ENCODE data around the gene BLOC1S1. TPM values are rescaled to one million over a fixed set of nuclear protein-coding genes. Genes with fewer than 3 reads are reported as not detected.

Gene BLOC1S1
- polyA plus RNA-seq, 2 of the 4 experiments (the other 2 are of a cell fraction), result 112 to 138 TPM

DNA sequence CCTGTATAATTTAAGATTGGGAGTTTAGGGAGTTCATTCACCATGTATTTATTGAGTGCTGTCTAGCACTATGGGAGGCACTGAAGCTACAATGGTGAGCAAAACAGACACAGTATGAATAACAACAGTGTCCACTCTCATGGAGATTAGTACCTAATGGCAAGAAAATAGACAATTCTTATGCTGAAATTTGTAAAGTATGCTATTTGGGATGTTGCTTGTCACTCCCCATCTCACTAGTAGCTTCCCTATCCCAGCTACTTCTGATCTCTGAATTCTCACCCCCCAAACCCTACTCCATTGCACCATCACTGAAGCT is 31.0 kb downstream of the BLOC1S1 start:
- Histone ChIP-seq H3K4me3 (no peak overlapping the region), H3K4me1 (peaks cover 24% of the 10 kb centered on the region; the same call in 2 of the 3 replicates), H3K4me2 (no peak overlapping the region), H3K27ac (no peak overlapping the region), H3K9me3 (no peaks in the 10 kb centered on the region)
- FAIRE-seq, result no peak
- DNase-seq (ENCODE audit: low read depth in 1 of 2, low spot score in 1 of 2), result no peak
- TF ChIP-seq, protein P1, sequence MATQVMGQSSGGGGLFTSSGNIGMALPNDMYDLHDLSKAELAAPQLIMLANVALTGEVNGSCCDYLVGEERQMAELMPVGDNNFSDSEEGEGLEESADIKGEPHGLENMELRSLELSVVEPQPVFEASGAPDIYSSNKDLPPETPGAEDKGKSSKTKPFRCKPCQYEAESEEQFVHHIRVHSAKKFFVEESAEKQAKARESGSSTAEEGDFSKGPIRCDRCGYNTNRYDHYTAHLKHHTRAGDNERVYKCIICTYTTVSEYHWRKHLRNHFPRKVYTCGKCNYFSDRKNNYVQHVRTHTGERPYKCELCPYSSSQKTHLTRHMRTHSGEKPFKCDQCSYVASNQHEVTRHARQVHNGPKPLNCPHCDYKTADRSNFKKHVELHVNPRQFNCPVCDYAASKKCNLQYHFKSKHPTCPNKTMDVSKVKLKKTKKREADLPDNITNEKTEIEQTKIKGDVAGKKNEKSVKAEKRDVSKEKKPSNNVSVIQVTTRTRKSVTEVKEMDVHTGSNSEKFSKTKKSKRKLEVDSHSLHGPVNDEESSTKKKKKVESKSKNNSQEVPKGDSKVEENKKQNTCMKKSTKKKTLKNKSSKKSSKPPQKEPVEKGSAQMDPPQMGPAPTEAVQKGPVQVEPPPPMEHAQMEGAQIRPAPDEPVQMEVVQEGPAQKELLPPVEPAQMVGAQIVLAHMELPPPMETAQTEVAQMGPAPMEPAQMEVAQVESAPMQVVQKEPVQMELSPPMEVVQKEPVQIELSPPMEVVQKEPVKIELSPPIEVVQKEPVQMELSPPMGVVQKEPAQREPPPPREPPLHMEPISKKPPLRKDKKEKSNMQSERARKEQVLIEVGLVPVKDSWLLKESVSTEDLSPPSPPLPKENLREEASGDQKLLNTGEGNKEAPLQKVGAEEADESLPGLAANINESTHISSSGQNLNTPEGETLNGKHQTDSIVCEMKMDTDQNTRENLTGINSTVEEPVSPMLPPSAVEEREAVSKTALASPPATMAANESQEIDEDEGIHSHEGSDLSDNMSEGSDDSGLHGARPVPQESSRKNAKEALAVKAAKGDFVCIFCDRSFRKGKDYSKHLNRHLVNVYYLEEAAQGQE (IDR thresholded peaks at IDR 0.05), result no peak
- TF ChIP-seq, protein P2, sequence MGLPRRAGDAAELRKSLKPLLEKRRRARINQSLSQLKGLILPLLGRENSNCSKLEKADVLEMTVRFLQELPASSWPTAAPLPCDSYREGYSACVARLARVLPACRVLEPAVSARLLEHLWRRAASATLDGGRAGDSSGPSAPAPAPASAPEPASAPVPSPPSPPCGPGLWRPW (IDR thresholded peaks at IDR 0.05), result no peak
- ChIA-PET POLR2A (no interaction called here), CTCF (interaction anchor here (0.6 to 14.4 kb wide), 8 partner anchors 8 to 181 kb away, joined by 3 to 137 read pairs (median 3); partner anchors contain the start of genes ORMDL2, PYM1 and SARNP)
- ATAC-seq, result no peak

DNA sequence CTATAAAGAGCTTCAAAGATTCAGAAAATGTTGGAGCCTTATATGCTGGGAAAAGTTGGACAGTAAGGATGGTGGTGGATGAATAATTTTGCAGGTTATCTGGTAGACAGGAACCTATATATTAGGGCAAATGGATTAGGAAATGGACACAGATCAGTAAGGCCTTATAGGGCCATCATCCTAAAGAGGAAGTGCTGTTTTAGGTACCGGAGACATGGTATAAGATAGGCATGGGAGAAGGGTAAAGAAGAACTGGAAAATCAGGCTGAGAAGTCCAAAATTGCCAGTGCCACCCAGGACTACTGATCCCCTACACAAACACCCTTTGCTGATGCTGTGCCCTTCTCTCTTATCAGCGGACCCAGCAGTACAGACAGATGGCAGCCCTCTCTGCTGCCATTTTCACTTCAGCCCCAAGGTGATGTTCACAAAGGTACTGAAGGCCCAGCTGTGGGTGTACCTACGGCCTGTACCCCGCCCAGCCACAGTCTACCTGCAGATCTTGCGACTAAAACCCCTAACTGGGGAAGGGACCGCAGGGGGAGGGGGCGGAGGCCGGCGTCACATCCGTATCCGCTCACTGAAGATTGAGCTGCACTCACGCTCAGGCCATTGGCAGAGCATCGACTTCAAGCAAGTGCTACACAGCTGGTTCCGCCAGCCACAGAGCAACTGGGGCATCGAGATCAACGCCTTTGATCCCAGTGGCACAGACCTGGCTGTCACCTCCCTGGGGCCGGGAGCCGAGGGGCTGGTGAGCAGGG is 32.6 kb downstream of the BLOC1S1 start:
- ATAC-seq (no peak), FAIRE-seq (no peak), DNase-seq (ENCODE audit: low read depth in 1 of 2, low spot score in 1 of 2) (no peak)
- Histone ChIP-seq H3K4me1 (peaks cover 20% of the 10 kb centered on the region; the same call in 2 of the 3 replicates), H3K4me2 (no peak overlapping the region), H3K4me3 (no peak overlapping the region), H3K9me3 (no peaks in the 10 kb centered on the region), H3K27ac (no peak overlapping the region)
- TF ChIP-seq SREBF2 (IDR thresholded peaks at IDR 0.05), result no peak
- TF ChIP-seq, protein P3, sequence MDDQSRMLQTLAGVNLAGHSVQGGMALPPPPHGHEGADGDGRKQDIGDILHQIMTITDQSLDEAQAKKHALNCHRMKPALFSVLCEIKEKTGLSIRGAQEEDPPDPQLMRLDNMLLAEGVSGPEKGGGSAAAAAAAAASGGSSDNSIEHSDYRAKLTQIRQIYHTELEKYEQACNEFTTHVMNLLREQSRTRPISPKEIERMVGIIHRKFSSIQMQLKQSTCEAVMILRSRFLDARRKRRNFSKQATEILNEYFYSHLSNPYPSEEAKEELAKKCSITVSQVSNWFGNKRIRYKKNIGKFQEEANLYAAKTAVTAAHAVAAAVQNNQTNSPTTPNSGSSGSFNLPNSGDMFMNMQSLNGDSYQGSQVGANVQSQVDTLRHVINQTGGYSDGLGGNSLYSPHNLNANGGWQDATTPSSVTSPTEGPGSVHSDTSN (IDR thresholded peaks at IDR 0.05), result no peak
- TF ChIP-seq RCOR1 (IDR thresholded peaks at IDR 0.05; ENCODE audit: low read depth, low read length), result no peak
- TF ChIP-seq, protein P4, sequence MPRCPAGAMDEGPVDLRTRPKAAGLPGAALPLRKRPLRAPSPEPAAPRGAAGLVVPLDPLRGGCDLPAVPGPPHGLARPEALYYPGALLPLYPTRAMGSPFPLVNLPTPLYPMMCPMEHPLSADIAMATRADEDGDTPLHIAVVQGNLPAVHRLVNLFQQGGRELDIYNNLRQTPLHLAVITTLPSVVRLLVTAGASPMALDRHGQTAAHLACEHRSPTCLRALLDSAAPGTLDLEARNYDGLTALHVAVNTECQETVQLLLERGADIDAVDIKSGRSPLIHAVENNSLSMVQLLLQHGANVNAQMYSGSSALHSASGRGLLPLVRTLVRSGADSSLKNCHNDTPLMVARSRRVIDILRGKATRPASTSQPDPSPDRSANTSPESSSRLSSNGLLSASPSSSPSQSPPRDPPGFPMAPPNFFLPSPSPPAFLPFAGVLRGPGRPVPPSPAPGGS (IDR thresholded peaks at IDR 0.05), result no peak
- no peak for TF ChIP-seq TP53 (CRISPR knock-in tag; IDR thresholded peaks at IDR 0.05)
- TF ChIP-seq CHD4 (IDR thresholded peaks at IDR 0.05; ENCODE audit: borderline replicate concordance), result no peak
- TF ChIP-seq JUNB (IDR thresholded peaks at IDR 0.05), result no peak
- no peak for TF ChIP-seq ZFP36 (IDR thresholded peaks at IDR 0.05; ENCODE audit: borderline replicate concordance, partially characterized antibody)
- TF ChIP-seq SMC3 (IDR thresholded peaks at IDR 0.05), result no peak
- TF ChIP-seq POLR2A (IDR thresholded peaks at IDR 0.05; ENCODE audit: low read length), result no peak
- TF ChIP-seq GATA3 (IDR thresholded peaks at IDR 0.05; ENCODE audit: borderline replicate concordance), result no peak
- TF ChIP-seq, protein P5, sequence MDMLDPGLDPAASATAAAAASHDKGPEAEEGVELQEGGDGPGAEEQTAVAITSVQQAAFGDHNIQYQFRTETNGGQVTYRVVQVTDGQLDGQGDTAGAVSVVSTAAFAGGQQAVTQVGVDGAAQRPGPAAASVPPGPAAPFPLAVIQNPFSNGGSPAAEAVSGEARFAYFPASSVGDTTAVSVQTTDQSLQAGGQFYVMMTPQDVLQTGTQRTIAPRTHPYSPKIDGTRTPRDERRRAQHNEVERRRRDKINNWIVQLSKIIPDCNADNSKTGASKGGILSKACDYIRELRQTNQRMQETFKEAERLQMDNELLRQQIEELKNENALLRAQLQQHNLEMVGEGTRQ (IDR thresholded peaks at IDR 0.05), result no peak
- no peak for TF ChIP-seq MYC (IDR thresholded peaks at IDR 0.05; ENCODE audit: borderline replicate concordance, low read length)
- TF ChIP-seq ESRRA (IDR thresholded peaks at IDR 0.05; ENCODE audit: borderline replicate concordance, low read length), result no peak
- no peak for TF ChIP-seq BHLHE40 (IDR thresholded peaks at IDR 0.05; ENCODE audit: low read depth, low read length)
- TF ChIP-seq, protein P6, sequence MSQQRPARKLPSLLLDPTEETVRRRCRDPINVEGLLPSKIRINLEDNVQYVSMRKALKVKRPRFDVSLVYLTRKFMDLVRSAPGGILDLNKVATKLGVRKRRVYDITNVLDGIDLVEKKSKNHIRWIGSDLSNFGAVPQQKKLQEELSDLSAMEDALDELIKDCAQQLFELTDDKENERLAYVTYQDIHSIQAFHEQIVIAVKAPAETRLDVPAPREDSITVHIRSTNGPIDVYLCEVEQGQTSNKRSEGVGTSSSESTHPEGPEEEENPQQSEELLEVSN (IDR thresholded peaks at IDR 0.05; ENCODE audit: borderline replicate concordance, low read depth), result no peak
- no peak for TF ChIP-seq PHF8 (IDR thresholded peaks at IDR 0.05; ENCODE audit: borderline replicate concordance, low read depth)
- TF ChIP-seq FOXS1 (CRISPR knock-in tag; IDR thresholded peaks at IDR 0.05), result no peak
- TF ChIP-seq MAFK (IDR thresholded peaks at IDR 0.05; ENCODE audit: partially characterized antibody), result no peak
- no peak for TF ChIP-seq RNF2 (IDR thresholded peaks at IDR 0.05; ENCODE audit: borderline replicate concordance, low read depth)
- ChIA-PET POLR2A (no interaction called here), CTCF (interaction anchor here (0.6 to 14.4 kb wide), 7 partner anchors 11 to 324 kb away, joined by 3 to 137 read pairs (median 3); partner anchors contain the start of gene PYM1)
- 93% methylated on average over 18 of the region's 18 CpGs for WGBS (ENCODE audit: missing lambda C conversion rate)

Data from A549 (cell line).